NCI-H774 (cell line): Measurements from ENCODE around the gene EIF5A.

Experiments used
- DNase-seq: peaks from one replicate; lab custom pipeline; 2025; lab: John Stamatoyannopoulos, UW

EIF5A gene

DNA sequence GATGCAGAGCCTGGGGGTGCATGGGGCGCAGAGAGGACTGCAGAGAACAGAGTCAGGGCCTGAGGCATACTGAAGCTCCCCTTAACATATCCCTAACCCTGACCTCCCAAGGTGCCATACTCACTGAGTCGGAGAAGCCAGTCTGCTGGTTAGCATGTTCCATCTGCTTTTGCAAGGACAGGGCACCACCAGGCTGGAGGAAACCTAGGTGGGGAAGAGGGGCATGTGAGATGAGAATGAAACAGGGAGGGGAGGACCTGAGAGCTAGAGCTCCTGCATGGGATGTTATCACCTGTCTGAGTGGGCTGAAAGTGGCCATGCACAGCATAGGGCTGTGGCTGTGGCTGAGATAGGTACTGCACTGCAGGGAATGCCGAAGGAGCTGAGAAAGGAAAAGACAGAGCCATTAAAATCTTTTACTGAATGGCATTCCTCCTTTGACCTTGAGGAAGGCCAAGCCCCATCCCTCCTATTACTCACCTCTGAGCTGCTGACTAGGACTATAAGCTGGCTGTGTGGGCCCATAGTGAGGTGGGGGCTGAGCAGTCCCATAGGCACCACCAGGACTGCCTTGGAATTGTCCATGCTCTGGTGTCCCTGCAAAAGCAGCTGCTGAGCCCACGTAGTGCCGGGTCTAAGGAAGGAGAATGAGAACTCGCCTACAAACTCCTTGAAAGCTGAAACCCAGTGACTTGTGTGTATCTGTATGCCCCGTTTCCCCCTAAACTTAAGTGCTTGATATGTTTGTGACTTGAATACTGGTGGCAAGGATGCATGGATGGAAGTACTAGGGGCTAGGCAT, 5.9 kb downstream of the EIF5A start:
- DNase-seq: no peak

DNA sequence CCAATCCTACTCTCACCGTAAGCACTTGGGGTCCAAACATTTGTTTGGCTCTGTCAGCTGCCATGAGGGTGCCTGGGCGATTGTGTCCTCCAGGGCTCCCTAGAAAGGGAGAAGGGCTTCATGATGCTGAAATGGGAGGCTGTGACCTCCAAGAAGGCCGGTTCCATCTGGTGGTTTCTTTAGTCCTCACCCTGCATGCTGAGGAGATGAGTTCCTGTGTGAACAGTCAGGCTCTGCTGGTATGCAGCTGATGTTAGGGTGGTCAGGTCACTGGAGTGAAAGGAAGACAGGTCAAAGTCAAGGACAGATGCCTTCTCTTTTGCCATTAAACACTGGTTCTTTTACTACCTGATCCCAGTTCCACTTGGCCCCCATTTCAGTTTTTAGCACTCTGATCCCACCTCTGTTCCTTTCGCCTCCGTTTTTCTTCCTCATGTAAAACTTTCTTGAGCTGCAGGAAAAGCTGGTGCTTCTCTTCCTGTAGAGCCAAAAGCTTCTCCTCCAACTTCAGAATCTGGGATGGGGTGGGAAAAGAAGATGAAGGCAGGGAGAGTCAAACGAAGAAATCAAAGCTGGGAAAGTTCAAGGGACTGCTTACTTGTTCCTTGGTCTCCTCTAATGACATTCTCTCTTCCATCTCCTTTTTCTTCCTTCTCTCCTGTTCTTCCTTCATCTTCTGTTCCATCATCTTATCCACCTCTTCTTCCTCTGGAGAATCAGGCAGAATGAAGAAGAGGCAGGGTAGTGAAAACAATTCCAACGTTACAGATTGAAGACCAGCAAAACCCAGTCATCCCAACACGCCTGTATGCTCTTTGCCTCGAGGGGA, 6.7 kb downstream of the EIF5A start:
- DNase-seq: no peak

DNA sequence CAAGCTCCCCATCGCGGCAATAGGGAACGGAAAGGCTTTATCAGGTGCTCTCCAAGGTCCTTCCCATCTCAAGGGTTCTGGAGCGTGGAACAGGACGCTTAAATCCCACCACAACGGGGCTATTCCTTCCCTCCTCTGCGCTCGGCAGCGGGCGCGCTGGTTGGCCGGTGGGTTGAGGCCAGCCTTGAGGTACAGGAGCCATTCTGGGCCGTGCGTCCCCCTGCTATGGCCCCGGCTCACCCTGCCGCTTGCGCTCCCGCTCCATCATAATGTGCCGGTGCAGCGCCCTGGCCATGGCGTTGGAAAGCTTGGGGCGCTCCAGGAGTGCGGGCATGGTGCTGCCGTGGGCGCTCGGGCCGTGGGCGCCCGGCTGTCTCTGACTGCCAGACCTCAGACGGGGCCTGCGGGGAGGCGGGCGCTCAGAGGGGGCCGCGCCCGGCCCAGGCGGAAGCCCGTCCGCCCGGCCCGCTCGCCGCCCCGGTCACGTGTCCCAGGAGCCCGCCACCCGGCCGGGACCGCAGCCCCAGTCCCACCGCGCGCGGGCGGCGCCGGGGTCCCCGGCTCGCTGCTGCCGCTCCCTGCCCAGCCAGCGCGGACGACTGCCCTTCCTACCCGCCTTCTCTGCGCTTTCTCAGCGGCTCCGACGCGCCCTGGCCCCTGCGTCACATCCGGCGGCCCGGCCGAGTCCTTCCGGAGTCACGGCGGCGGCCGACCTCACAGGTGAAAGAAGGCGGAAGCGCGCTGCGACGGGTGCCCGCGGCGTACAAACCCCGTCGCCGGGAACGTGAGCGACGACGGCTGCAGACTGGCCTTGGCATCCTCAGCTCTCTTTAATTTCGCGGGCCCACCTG, 7.5 kb downstream of the EIF5A start, which contains the start of gene GPS2:
TSS of gene GPS2 (minus strand) at position 642 of the 851 bp plus-strand sequence. CDS start at position 334, 308 bp downstream.
- peak; percentile 45 for DNase-seq

DNA sequence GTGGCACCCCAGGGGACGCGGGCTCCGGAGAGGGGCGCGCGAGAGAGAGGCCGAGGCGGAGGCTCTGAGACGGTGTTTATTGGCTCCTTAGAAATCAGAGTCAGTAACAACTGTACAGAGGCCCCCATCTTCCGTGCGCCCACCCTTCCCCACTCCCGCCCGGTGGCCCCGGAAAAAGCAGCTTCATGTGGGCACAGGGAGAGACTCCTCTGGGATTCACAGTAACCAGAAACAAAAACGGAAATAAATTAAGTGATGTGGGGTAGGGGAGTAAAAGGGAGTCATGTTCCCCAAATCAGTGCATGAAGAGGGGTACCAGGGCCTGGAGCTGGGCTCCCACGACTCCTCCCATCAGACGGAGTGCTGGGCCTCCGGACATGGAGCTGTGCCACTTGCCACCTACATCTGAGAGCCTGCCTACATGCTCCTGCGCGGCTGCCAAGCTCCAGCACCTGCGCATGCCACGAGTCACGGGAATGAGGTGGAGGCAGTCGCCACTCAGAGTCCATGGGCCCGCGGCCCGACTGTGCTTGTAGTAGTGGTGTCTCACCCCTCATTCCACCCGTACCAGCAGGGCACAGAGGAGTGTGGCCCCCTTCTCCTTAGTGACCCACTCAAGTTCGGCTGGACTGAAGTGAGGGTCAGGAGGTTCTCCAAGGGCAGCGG, 8.3 kb downstream of the EIF5A start:
- no peak for DNase-seq

DNA sequence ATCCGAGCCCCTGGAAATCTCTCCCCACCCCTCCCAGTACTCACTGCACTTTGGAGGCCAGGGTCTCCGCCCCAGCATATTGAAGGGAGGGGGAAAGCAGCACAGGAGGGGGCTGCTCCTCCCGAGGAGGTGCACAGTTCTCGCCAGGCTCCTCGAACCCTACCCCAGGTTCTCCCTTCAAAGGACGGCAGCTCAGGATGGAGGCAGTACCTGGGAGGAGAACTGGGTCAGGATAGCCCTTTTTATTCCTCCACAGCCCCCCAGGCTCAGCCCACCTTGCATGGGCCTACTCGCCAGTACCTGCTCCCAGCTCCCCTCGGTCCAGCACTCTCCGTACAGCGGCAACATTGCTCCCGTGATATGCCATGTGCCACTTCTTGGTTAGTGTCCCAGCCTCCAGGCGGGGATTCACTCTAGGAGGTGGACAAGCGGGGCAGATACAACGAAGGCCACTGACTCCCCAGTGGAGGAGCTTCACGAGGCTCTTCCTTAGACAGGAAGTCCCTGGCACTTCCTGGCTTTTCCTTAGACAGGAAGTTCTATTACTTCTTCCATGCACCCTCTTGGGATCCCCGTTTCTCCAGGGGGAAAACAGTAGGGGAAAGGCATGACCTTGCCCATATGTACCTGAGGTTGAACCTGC, 9.9 kb downstream of the EIF5A start:
- no peak for DNase-seq

DNA sequence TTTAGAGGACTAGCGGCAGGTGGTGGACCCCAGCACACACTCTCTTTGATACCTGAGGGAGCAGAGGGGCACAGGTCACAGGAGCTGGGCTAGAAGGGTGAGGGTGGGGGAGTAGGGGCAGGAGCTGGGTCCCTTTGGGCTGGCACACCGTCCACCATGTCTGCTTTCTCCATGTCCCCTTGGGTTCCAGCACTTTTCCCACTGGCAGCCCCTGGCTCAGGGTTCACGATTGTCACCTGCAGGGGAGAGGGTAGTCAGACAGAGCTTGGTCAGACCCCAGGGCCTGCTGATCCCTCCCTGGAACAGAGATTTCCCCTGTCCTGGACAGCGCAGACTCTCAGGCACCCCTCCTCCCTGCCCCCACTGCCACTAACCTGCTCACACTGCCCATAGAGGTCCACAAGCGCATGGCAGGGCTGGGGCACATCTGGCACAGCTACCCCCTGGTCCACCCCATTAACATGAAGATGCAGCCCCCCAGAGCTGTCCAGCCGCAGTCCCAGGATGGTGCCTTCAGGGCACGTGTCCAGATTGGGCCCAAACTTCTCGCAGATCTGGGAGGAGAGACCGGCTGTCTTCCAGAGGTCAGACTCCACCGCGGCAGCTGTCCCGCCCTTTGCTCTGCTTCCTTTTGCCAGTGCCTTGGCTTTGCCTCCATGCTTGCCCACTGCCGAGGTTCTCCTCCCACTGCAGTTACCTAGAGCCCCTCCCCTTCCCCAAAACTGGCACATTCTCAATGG, 10.9 kb downstream of the EIF5A start:
- no peak for DNase-seq

DNA sequence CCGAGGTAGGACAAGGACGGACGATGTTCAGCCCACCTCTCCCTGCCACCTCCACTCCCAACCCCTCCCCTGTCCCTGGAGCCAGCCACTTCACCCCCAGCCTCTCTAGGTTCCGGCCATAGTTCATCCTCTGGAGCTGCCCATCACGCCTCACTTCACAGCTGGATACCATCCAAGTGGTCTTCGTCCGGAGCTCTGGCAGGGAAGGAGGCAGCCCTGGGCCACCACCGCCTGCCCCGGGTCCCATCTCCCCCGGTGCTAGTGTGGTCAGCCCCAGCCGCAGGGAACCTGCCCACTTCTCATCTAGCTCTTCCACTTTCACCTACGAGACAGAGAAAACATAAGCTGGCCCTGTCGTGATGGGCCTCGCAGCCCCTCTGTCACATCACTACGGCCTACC, 14.0 kb downstream of the EIF5A start:
- DNase-seq: no peak

DNA sequence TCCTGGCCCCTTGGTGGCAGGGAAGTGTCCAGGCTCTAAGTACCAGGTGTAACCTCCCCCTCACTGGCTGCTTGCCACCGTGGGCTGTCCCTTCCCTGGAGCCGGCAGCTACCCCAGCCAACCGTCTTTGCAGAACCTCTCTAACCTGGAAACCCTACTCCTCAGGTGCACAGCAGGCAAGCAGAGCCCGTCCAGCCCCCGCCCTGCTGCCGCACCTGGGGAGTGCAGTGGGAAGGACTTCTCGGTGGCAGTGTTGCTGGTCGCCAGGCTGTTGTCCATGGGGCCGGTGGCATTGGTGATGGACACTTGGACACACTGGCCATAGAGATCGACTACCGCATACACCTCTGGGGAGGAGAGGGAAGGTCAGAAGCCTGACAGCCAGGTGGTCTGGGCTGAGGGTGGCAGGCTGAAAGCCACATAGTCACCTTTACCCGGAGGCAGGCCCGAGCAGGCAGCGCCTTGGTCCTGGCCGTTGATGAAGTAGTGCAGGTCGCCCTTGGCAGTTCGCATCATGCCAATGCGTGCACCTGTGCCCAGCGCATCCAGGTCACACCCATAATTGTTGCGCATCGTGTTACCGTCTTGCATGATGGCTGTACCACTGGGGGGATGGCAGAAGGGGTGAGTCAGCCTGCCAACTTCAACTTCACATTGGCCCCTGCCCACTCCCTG, 15.2 kb downstream of the EIF5A start:
- DNase-seq: no peak

DNA sequence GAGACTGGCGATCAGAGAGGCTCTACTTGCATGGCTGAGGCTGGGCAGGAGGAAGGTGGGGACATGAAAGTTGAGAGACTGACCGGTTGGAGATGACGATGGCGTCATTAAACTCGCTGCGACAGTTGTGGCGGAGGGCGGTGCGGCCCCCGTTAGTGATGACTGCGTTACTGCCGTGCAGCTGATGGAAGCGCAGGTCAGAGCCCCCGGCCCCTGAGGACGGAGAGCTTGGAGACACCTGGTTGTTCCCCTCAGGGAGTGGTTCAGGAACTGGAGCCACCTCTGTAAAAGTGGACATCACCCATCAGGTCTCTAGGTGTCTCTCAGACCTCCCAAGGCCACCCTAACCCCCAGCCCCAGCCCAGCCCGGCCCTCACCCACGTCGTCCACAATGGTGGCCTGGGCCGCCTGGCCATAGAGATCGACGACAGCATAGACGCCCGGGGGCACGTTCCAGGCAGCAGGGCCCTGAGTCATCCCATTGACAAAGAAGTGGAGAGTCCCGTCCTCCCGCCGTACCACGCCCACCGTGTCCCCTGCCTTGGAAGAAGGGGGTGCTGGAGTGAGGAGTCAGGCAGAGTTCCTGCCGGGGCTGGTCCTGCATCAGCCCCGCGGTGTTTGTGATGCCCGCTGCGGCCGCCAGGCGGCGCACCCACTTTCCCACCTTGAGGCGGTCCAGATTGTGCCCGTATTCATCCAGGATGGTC, 16.5 kb downstream of the EIF5A start:
- no peak for DNase-seq

DNA sequence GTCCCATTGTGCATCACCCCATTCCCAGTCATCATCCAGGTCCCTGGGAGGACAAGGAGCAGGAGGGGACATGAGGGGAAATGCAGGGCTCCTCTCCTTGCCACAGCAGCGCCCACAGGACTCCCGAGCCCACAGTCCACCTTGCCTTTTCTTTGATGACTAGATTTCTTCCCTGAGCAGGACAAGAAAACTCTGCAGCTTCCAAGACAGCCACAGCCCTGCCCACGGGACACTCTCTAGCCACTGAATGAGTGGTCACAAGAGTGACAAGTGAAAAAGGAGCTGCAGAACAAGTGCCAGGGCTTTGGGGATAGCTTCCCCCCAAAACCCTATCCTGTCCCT, 17.0 kb downstream of the EIF5A start:
- no peak for DNase-seq

DNA sequence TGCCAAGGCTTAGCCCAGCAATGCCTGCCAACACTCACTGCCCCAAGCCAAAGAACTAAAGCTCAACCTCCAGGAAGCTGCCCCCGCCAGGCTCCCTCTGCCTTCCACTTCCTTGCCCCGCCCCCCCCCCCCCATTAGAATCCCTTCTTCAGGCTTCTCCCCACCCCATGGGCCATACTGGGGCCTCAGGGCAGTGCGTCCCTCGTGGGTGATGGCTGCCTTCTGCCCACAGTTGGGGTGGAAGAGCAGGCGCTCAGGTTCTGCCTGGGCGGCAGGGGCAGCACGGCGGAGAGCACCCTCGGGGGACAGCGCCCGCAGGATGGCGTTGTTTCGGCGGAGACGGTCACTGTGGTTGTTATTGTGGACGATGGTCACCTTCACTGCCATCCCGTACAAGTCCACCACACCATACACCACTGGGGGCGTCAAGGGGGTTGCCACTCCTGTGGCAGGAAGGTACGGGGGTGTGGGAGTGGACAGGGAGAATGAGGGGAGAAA, 17.7 kb downstream of the EIF5A start:
- no peak for DNase-seq

DNA sequence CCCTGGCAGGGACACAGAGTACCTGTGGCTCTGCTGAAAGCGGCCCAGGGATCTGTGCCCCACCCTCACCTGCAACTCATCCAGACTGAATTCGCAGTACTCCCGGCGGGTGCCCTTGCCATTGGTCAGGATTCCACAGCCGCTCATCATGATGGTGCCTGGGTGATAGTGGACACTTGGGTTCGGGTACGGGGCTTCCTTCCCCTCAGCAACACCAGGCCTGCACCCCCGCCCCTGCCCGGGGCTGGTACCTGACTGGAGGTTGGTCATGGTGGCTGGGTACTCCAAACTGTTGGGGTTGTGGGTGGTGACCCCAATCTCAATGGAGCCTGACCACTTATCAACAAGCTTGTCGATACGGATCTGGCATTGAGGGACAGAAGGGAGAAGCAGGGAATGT, 18.8 kb downstream of the EIF5A start:
- DNase-seq: no peak

DNA sequence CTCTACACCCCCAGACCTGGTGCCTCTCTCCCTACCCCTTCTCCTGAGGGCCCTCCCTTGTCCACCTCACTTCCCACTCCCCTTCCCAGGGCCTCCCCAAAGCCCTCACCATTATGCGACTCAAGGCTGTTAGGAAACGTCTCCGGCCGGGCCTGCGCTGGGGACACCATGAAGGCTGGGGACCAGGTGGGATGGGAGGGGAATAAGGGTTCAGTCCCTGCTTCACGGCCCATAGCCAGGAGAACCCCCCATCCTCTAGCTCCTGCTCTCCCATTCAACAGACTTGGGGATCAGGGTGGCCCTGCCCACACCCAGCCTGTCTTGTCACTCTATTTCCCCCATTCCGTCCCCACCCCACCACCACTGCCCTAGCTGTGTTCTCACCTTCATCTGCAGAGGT, 19.6 kb downstream of the EIF5A start:
- no peak for DNase-seq

DNA sequence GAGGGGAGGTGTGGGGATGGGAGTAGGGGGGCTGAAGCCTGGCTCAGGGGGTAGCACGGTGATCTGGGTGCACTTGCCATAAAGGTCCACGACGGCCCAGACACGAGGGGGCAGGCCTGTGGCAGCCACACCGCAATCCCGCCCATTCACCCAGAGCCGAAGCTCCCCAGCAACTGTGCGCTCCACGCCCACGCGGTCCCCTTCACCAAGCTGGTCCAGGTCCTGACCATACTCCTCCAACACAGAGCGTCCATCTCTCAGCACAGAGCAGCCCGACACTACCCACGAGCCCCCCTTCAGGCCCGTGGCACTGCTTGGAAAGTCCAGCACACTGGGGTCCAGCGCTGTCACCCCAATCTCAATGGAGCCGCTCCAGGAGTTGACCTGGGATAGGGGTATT, 20.1 kb downstream of the EIF5A start:
- DNase-seq: no peak

DNA sequence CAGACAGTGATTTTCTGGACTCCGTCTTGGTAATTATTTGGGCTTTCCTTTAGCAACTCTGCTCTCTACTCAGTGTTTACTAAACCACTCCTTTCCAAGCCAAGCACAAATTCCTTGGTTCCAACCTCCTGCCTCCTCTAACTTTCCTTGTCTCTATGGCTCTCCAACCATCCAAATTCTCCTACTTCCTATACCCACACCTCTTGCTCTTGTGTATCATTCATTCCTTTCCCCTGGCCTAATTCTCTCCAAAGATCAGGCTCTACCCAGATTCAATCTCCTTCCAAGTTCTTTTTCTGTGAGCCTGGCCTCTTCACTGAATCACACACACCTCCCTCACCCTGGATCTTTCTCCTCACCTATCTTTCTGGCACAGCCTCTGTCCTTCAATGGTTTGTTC, 20.6 kb downstream of the EIF5A start:
- DNase-seq: no peak

DNA sequence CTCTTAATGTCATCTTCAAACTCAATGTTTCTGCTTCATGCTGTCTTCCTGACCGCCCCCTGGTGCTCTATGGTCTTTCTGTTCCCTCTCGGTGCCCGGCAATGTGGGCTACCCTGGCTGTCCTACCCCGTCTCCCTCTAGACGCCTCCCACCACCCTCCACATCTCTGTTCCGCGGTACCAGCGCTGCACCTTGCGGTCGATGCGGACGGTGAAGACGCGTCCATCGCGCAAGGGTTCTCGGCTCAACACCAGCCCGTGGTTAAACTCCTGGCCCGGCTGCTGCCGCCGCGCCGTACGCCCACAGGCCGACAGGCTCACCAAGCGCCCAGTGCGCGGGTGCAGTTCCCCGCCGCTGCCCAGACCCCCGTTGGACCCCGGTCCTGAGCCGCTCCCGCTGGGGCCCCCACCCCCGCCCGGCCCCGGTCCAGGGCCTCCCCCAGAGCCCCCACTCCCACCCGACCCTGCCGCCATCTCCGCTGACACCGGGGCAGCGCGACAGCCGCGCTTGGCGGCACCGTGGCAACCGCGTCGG, 21.5 kb downstream of the EIF5A start, which contains the start of gene NEURL4:
TSS of gene NEURL4 (minus strand) at position 496 of the 534 bp plus-strand sequence. CDS start at position 473, 23 bp downstream.
- no peak for DNase-seq

DNA sequence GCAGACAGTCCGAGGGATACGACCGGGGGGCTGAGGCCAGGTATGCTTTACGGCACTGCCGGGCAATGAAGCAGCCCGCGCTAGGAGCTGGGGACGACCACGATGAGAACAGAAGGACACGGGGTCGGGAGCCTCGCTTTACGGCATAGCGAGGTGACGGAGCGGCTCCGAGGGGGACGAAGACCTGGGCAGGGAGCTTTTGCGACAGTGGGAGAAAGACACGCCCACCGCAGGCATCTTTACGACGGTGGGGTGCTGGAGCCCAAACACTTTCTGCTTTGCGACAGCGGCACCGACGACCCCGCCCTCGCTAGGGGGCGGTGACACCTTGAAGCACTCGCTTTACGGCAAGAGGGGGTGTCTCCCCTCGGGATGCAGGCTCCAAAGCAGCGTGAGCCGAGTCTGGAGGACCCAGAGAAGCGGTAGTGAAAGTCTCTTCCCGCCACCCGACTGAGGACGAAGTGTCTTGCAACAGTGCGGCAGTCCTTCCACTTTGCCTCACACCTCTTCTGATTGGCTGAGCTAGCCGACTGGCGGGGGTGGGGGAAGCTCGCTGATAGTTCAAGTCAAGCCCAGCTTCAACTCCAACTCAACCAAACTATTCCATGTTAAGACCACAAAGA, 22.1 kb downstream of the EIF5A start:
- peak; percentile 90 for DNase-seq

DNA sequence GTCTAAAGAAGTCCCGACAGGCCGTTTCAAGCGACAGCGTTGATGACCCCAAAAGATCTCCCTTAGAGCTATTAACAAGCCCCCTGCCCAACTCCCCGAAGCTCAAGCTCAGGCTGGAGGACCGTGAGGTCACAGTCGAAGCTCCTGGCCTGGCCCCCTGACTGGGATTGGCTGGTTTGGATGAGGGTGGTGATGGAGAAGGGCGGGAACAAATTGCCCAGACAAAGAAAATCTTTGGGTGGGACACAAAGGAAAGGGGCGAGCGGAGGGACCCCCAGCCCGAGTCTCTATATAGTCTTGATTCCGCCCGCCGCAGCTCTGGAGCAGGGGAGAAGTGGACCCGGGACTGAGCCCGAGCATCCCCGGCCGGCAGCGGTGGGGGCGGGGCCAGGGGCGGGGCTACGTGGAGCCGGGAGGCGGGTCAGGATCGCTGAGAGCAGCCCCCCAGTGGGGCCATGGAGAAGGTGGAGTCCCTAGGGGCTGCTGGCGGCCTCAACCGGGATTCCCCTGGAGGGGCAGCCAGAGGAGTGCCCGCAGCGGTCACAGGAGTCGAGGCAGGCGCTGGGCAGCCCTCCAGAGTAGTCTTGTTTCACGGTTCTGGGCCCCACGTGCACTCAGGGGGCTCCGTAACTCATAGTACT, 22.7 kb downstream of the EIF5A start:
- peak; percentile 16 for DNase-seq
